ENCODE results near the gene MYO7A.
"Not testable (repeated sequence)": the region's sequence is repeated elsewhere in the genome, so short reads cannot be mapped to it uniquely, and the experiment has no call there.

MYO7A gene

DNA sequence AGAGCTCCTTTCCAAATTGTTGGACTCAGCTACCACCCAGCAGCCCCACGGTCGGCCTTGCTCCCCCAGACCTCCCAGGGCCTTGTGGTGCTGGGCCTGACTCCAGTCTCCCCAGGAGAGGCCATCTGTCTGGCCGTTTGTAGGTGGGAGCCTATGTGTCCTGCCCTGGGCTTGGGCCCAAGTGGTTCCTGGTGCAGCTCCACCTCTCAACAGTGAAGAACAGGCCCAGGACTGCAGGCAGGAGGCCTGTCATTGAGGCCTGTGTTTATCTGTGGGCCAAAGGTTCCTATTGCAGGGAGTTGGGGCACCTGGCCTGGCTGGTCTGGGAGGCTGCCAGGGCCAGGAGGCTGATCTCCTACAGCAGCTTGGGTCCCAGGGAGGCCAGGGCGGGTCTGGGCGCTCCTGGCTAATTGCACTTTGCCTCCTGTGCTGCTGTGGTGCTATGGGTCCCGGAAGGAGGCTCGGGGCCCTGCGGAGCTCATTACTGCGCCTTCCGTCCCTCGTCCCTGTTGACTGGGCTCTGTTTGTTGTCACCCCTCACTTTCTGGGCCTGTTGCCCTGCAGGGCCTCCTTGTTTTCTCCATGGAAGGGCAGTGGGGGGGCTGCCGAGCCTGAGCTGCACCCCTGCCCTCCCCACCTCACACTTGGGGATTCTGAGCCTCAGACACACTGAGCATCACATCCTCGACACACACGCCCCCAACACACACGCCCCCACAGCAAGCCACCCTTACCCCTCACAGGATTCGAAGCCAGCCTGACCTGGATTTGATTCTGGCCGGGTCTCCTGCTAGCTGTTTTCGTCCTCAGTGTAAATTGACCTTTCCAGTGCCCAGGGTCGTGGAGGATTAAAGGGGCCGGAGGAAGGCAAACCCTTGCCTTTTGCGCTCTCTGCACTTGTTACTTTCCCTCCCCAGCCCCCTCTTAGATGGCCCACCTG lies 32.2 kb upstream of the MYO7A start:
- Mint-ChIP-seq H3K27ac (no peak overlapping the region), H3K27me3 (ENCODE audit: low read depth) (no peaks in the 10 kb centered on the region), H3K9me3 (peaks cover 6% of the 10 kb centered on the region), H3K4me3 (no peak overlapping the region), H3K4me1 (no peaks in the 10 kb centered on the region), H3K36me3 (ENCODE audit: low read depth) (peaks cover 11% of the 10 kb centered on the region)
- TF ChIP-seq, protein P1, sequence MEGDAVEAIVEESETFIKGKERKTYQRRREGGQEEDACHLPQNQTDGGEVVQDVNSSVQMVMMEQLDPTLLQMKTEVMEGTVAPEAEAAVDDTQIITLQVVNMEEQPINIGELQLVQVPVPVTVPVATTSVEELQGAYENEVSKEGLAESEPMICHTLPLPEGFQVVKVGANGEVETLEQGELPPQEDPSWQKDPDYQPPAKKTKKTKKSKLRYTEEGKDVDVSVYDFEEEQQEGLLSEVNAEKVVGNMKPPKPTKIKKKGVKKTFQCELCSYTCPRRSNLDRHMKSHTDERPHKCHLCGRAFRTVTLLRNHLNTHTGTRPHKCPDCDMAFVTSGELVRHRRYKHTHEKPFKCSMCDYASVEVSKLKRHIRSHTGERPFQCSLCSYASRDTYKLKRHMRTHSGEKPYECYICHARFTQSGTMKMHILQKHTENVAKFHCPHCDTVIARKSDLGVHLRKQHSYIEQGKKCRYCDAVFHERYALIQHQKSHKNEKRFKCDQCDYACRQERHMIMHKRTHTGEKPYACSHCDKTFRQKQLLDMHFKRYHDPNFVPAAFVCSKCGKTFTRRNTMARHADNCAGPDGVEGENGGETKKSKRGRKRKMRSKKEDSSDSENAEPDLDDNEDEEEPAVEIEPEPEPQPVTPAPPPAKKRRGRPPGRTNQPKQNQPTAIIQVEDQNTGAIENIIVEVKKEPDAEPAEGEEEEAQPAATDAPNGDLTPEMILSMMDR (IDR thresholded peaks at IDR 0.05; ENCODE audit: unreplicated experiment in 3 of 3) = no peak

- Mint-ChIP-seq H3K4me1 (no peaks in the 10 kb centered on the region), H3K27me3 (ENCODE audit: low read depth) (no peaks in the 10 kb centered on the region), H3K4me3 (no peak overlapping the region), H3K27ac (no peak overlapping the region), H3K9me3 (peaks cover 8% of the 10 kb centered on the region), H3K36me3 (ENCODE audit: low read depth) (peaks cover 14% of the 10 kb centered on the region)
- TF ChIP-seq, protein P1 (IDR thresholded peaks at IDR 0.05; ENCODE audit: unreplicated experiment in 3 of 3) = no peak
Measured at GRCh38 chr11:77096591-77097019, 31.4 kb upstream of the MYO7A start.

DNA sequence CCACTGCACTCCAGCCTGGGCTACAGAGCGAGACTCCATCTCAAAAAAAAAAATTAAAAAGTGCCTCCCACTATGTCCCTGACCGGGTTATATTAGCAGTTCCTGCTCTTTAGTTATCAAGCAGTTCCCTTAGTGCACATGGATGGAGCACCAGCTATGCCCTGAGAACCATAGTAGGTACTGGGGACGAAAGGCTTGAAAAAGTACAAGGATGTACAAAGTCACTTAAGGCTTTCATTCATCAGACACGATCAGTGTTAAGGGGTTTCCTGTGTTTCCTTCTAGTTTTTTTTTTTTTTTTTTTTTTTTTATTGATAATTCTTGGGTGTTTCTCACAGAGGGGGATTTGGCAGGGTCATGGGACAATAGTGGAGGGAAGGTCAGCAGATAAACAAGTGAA lies 30.9 kb upstream of the MYO7A start:
- H3K27me3 Mint-ChIP-seq (ENCODE audit: low read depth); H3K27ac Mint-ChIP-seq; H3K4me3 Mint-ChIP-seq; H3K9me3 Mint-ChIP-seq; H3K4me1 Mint-ChIP-seq: not testable (repeated sequence)
- H3K36me3 Mint-ChIP-seq (ENCODE audit: low read depth) = peaks cover 14% of the 10 kb centered on the region

- peaks cover 14% of the 10 kb centered on the region for H3K36me3 Mint-ChIP-seq (ENCODE audit: low read depth)
- H3K27ac Mint-ChIP-seq = no peak overlapping the region
- peaks cover 4% of the 10 kb centered on the region for H3K27me3 Mint-ChIP-seq (ENCODE audit: low read depth)
- peaks cover 5% of the 10 kb centered on the region for H3K4me1 Mint-ChIP-seq
- H3K9me3 Mint-ChIP-seq = peaks cover 8% of the 10 kb centered on the region
- TF ChIP-seq, protein P1 (IDR thresholded peaks at IDR 0.05; ENCODE audit: unreplicated experiment in 3 of 3) = no peak
- no peak overlapping the region for H3K4me3 Mint-ChIP-seq
Measured at GRCh38 chr11:77100166-77101042, 27.6 kb upstream of the MYO7A start.

GRCh38 chr11:77101043-77101537 lies 27.0 kb upstream of the MYO7A start:
- TF ChIP-seq, protein P1 (IDR thresholded peaks at IDR 0.05; ENCODE audit: unreplicated experiment in 3 of 3) = peak; percentile 8 to 35 (median 14)
- peaks cover 8% of the 10 kb centered on the region for H3K9me3 Mint-ChIP-seq
- H3K27ac Mint-ChIP-seq = no peak overlapping the region
- no peak overlapping the region for H3K4me3 Mint-ChIP-seq
- peaks cover 14% of the 10 kb centered on the region for H3K36me3 Mint-ChIP-seq (ENCODE audit: low read depth)
- H3K27me3 Mint-ChIP-seq (ENCODE audit: low read depth) = peaks cover 4% of the 10 kb centered on the region
- peaks cover 5% of the 10 kb centered on the region for H3K4me1 Mint-ChIP-seq
